ENCODE results near the gene MRPL45. TPM values are rescaled to one million over a fixed set of nuclear protein-coding genes. Genes with fewer than 3 reads are reported as not detected.

MRPL45 gene
- total RNA-seq, 1 donor from 2014 or later = 46.3 TPM

DNA sequence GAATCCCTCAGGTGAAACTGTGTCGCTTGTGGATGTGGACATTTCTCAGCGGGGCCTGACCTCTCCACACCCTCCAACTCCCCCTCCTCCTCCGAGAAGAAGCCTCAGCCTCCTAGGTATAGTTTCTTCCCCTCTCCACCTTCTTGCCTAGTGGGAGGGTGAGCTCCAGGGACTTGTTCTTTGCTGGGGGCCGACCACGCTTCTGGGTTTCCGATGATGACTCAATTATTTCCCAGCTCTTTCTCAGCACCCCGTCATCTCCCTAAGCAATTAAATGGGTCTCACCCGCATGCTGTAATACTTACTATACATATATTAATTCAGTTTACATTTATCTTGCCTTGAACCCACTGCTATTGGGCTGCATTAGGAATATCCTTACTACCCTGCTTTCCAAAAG, 67.8 kb downstream of the MRPL45 start:
- H3K9me3 Mint-ChIP-seq (ENCODE audit: low read depth) = no peaks in the 10 kb centered on the region
- no peaks in the 10 kb centered on the region for H3K4me1 Mint-ChIP-seq (ENCODE audit: low read depth)
- TF ChIP-seq, protein P1, sequence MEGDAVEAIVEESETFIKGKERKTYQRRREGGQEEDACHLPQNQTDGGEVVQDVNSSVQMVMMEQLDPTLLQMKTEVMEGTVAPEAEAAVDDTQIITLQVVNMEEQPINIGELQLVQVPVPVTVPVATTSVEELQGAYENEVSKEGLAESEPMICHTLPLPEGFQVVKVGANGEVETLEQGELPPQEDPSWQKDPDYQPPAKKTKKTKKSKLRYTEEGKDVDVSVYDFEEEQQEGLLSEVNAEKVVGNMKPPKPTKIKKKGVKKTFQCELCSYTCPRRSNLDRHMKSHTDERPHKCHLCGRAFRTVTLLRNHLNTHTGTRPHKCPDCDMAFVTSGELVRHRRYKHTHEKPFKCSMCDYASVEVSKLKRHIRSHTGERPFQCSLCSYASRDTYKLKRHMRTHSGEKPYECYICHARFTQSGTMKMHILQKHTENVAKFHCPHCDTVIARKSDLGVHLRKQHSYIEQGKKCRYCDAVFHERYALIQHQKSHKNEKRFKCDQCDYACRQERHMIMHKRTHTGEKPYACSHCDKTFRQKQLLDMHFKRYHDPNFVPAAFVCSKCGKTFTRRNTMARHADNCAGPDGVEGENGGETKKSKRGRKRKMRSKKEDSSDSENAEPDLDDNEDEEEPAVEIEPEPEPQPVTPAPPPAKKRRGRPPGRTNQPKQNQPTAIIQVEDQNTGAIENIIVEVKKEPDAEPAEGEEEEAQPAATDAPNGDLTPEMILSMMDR (IDR thresholded peaks at IDR 0.05; ENCODE audit: unreplicated experiment) = no peak
- no peak for DNase-seq (ENCODE audit: low spot score, unreplicated experiment)
- H3K27ac Mint-ChIP-seq = no peak overlapping the region
- no peaks in the 10 kb centered on the region for H3K27me3 Mint-ChIP-seq
- H3K4me3 Mint-ChIP-seq (ENCODE audit: low read depth) = no peak overlapping the region
- peaks cover 15% of the 10 kb centered on the region for H3K36me3 Mint-ChIP-seq (ENCODE audit: insufficient read depth)

DNA sequence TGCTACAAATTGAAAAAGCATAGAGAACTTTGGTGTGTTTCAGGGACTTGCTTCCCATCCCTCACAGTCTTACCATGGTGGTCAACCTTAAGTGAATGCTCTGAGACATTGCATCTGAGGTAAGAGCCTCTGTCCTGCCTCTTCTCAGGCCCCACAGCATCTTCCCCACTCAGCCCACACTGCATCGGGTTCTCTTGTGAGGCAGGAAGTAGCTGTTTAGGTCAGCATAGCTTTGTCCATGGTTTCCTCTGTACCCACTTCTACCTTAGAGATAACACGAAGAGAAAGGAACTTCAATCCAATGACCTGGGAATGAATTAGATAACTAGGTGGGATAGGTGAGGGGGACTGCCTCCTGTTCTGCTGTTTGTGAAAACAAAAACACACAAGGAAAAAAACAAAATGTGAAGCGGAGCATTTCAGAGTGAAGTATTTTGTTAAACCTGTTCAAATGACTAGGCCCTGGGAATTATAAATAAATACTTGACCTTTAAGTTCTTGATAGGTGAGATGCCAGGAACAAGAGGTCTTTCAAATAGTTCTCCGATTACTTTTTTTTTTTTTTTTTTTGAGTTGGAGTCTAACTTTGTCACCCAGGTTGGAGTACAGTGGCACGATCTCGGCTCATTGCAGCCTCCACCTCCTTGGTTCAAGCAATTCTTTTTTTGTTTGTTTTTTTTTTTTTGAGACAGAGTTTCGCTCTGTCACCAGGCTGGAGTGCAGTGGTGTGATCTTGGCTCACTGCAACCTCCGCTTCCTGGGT, 72.3 kb downstream of the MRPL45 start:
- Mint-ChIP-seq H3K36me3 (ENCODE audit: insufficient read depth) (peaks cover 20% of the 10 kb centered on the region), H3K4me3 (ENCODE audit: low read depth) (no peak overlapping the region), H3K27ac (no peak overlapping the region), H3K4me1 (ENCODE audit: low read depth) (no peaks in the 10 kb centered on the region), H3K27me3 (no peaks in the 10 kb centered on the region), H3K9me3 (ENCODE audit: low read depth) (no peaks in the 10 kb centered on the region)
- no peak for DNase-seq (ENCODE audit: low spot score, unreplicated experiment)
- TF ChIP-seq, protein P1 (IDR thresholded peaks at IDR 0.05; ENCODE audit: unreplicated experiment) = no peak

Other genes with a start within 250 kb of the MRPL45 start
- not detected in 2 replicates for gene TBC1D3C, start 228.5 kb upstream of the MRPL45 start, total RNA-seq
- 0.14 TPM in 1 of 2 replicates, not detected in the other for gene TBC1D3E, start 169.2 kb upstream of the MRPL45 start, total RNA-seq
- gene TBC1D3, start 104.6 kb upstream of the MRPL45 start, total RNA-seq = not detected in 2 replicates
- 0.27 and 0.41 TPM in 2 replicates for gene GPR179, start 46.8 kb downstream of the MRPL45 start, total RNA-seq
- 31.3 and 31.6 TPM in 2 replicates for gene SOCS7, start 54.7 kb downstream of the MRPL45 start, total RNA-seq
- 2.9 and 3.3 TPM in 2 replicates for gene ARHGAP23, start 131.3 kb downstream of the MRPL45 start, total RNA-seq

Data from progenitor cell of endocrine pancreas (in vitro differentiated cells).